Measurements from ENCODE around the gene CT45A6.
"Not testable (repeated sequence)": the region's sequence is repeated elsewhere in the genome, so short reads cannot be mapped to it uniquely, and the experiment has no call there.

CT45A6 gene

GRCh38 chrX:135802687-135803086 lies at the start of gene CT45A6:
TSS of gene CT45A6 (minus strand) at chrX:135802787. CDS start at chrX:135798993, 3,794 bp downstream.
- DNase-seq (ENCODE audit: low spot score): not testable (repeated sequence)

- DNase-seq (ENCODE audit: low spot score): not testable (repeated sequence)
These were observed 34.6 kb upstream of the CT45A6 start, which contains the start of gene CT45A7 for GRCh38 chrX:135837180-135837579. TSS of gene CT45A7 (minus strand) at chrX:135837280. CDS start at chrX:135833533, 3,747 bp downstream.

- DNase-seq (ENCODE audit: low spot score): not testable (repeated sequence)
These were observed 17.3 kb upstream of the CT45A6 start, which contains the start of gene CT45A2 for GRCh38 chrX:135819912-135820311. TSS of gene CT45A2 (minus strand) at chrX:135820012. CDS start at chrX:135816265, 3,747 bp downstream.

GRCh38 chrX:135785403-135785802 lies 17.2 kb downstream of the CT45A6 start, which contains the start of gene CT45A5:
TSS of gene CT45A5 (minus strand) at chrX:135785503. CDS start at chrX:135781729, 3,774 bp downstream.
- not testable (repeated sequence) for DNase-seq (ENCODE audit: low spot score)

GRCh38 chrX:135768091-135768490 lies 34.5 kb downstream of the CT45A6 start, which contains the start of gene CT45A3:
TSS of gene CT45A3 (minus strand) at chrX:135768191. CDS start at chrX:135764444, 3,747 bp downstream.
- DNase-seq (ENCODE audit: low spot score): not testable (repeated sequence)

GRCh38 chrX:135744739-135745138 lies 57.8 kb downstream of the CT45A6 start:
- DNase-seq (ENCODE audit: low spot score): not testable (repeated sequence)
